Type B pancreatic cell (in vitro differentiated cells): ENCODE results near the gene ANKRD16. TPM values are rescaled to one million over a fixed set of nuclear protein-coding genes. Genes with fewer than 3 reads are reported as not detected.
A peak's percentile ranks its signal among the peaks of the same experiment; 100 is the strongest.
"Not testable (repeated sequence)": the region's sequence is repeated elsewhere in the genome, so short reads cannot be mapped to it uniquely, and the experiment has no call there.

Source experiments
- DNase-seq: peaks from one replicate; pipeline ENCODE4 v3.0.0; 2021; ENCODE audit warnings: mixed read lengths; ENCODE audit not compliant: unreplicated experiment; ENCODE audit errors: extremely low spot score
- H3K27ac Mint-ChIP-seq: 2 replicates; pipeline ENCODE4 v1.8.0; 2021; ENCODE audit warnings: mild to moderate bottlenecking, mixed read lengths
- H3K27me3 Mint-ChIP-seq: 2 replicates; pipeline ENCODE4 v1.8.0; 2021; ENCODE audit warnings: mixed read lengths
- H3K36me3 Mint-ChIP-seq: 2 replicates; pipeline ENCODE4 v1.8.0; 2021; ENCODE audit warnings: mixed read lengths
- H3K4me1 Mint-ChIP-seq: one replicate; pipeline ENCODE4 v1.8.0; 2021; ENCODE audit warnings: mixed read lengths; ENCODE audit not compliant: unreplicated experiment
- H3K4me3 Mint-ChIP-seq: 2 replicates; pipeline ENCODE4 v1.8.0; 2021; ENCODE audit warnings: mild to moderate bottlenecking, mixed read lengths
- H3K9me3 Mint-ChIP-seq: 2 replicates; pipeline ENCODE4 v1.8.0; 2021; ENCODE audit warnings: mixed read lengths
- total RNA-seq: library from RNA; stranded (reverse); gene quantifications from 2 replicates; pipeline ENCODE4 v1.2.1, GENCODE V29; 2021; ENCODE audit warnings: low replicate concordance
- TF ChIP-seq, protein P1 (sequence below): fragments of 200-600 bp; sonication (generic); conservative IDR thresholded peaks from 2 replicates; pipeline ENCODE4 v1.5.0; 2021; ENCODE audit warnings: antibody characterized with exemption, mild to moderate bottlenecking

ANKRD16 gene
- total RNA-seq, 1 donor from 2014 or later: 15.3 TPM

DNA sequence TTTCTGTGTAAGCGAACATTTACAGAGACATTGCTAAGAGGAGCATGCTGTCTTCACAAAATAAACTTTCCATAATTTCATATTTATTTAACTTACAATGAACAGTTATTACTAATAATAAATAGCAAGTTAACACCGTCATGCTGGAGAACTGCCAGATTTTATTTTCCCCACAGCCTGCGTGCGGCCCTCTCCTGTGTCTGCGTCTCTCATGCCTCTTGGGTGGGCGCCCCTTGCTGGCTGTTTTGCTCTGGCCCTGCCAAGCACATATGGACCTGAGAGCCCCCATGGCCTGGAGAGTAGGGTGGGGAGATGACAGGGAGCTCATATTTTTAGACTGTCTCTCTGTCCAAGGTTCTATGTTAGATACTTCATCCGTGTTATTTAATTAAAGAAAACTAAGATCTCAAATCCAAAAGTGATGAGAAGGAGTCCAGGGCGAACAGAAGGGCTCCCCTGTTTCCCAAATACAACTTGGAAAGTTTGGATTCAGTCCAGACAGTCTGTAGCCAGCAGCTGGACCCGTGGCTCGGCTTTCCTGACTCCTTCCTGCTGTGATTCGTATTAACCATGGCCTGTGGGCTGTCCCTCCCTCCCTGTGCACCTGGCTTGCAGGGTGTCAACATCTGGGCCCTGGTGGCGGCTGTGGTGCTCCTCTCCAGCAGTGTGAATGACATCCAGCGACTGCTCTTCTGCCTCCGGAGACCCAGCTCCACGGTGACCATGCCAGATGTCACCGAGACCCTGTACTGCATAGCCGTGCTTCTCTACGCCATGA, 20.8 kb upstream of the ANKRD16 start:
- no peak overlapping the region for H3K4me3 Mint-ChIP-seq
- no peaks in the 10 kb centered on the region for H3K4me1 Mint-ChIP-seq
- no peaks in the 10 kb centered on the region for H3K27me3 Mint-ChIP-seq
- TF ChIP-seq, protein P1, sequence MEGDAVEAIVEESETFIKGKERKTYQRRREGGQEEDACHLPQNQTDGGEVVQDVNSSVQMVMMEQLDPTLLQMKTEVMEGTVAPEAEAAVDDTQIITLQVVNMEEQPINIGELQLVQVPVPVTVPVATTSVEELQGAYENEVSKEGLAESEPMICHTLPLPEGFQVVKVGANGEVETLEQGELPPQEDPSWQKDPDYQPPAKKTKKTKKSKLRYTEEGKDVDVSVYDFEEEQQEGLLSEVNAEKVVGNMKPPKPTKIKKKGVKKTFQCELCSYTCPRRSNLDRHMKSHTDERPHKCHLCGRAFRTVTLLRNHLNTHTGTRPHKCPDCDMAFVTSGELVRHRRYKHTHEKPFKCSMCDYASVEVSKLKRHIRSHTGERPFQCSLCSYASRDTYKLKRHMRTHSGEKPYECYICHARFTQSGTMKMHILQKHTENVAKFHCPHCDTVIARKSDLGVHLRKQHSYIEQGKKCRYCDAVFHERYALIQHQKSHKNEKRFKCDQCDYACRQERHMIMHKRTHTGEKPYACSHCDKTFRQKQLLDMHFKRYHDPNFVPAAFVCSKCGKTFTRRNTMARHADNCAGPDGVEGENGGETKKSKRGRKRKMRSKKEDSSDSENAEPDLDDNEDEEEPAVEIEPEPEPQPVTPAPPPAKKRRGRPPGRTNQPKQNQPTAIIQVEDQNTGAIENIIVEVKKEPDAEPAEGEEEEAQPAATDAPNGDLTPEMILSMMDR: no peak
- no peaks in the 10 kb centered on the region for H3K9me3 Mint-ChIP-seq
- no peak overlapping the region for H3K27ac Mint-ChIP-seq
- H3K36me3 Mint-ChIP-seq: peaks cover 27% of the 10 kb centered on the region
- no peak for DNase-seq

DNA sequence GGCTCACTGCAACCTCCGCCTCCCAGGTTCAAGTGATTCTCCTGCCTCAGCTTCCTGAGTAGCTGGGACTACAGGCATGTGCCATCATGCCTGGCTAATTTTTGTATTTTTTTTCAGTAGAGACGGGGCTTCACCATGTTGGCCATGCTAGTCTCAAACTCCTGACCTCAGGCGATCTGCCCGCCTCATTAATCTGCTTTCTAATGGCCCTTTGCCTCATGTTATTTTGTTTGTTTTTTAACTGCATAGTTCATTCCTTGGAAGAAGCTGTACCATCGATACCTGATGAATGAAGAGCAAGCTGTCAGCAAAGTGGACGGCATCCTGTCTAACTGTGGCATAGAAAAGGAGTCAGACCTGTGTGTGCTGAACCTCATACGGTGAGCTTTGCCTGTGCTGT, 19.0 kb upstream of the ANKRD16 start:
- H3K27ac Mint-ChIP-seq, H3K9me3 Mint-ChIP-seq, H3K4me1 Mint-ChIP-seq, H3K4me3 Mint-ChIP-seq, DNase-seq, H3K27me3 Mint-ChIP-seq: not testable (repeated sequence)
- H3K36me3 Mint-ChIP-seq: peaks cover 26% of the 10 kb centered on the region

DNA sequence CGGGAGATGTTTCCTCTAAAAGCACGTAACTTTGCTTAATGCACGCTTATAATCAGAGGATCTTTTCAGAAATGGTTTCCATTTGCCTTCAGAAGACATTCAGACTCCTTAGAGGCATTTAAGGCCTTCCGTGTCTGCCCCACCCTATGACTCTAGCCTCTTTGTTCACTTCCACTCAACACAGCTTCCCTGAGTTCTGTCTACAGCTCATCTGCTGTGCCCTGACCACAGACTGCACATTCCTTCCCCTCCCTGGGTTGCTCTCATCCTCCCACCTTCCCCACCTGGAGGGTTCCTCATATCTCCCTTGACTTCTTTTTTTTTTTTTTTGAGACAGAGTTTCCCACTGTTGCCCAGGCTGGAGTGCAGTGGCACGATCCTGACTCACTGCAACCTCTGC, 17.0 kb upstream of the ANKRD16 start:
- no peak for DNase-seq
- peak overlapping the region; percentile 52 for H3K27ac Mint-ChIP-seq
- H3K9me3 Mint-ChIP-seq: no peaks in the 10 kb centered on the region
- no peaks in the 10 kb centered on the region for H3K27me3 Mint-ChIP-seq
- H3K4me3 Mint-ChIP-seq: no peak overlapping the region
- H3K36me3 Mint-ChIP-seq: peaks cover 25% of the 10 kb centered on the region
- H3K4me1 Mint-ChIP-seq: no peaks in the 10 kb centered on the region
- TF ChIP-seq, protein P1: no peak

DNA sequence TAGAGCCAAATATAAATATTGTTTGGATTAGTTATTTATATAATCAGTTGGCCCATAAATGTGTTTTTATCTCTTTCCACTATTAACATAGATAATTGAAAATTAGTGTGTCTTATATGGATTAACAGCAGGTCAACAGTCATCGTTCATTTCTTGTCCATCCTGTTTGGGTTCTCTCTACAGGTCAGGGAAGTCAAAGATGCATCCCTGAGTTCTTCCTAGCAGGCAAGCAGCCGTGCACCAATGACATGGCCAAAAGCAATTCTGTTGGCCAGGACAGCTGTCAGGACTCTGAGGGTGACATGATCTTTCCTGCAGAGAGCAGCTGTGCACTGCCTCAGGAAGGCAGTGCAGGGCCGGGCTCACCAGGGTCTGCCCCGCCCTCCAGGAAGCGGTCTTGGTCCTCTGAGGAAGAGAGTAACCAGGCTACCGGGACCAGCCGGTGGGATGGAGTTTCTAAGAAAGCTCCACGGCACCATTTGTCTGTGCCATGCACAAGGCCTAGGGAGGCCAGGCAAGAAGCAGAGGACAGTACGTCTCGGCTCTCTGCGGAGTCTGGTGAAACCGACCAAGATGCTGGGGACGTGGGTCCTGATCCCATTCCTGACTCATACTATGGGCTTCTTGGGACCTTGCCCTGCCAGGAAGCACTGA, 16.3 kb upstream of the ANKRD16 start:
- H3K9me3 Mint-ChIP-seq: no peaks in the 10 kb centered on the region
- TF ChIP-seq, protein P1: no peak
- H3K4me1 Mint-ChIP-seq: no peaks in the 10 kb centered on the region
- H3K27ac Mint-ChIP-seq: no peak overlapping the region
- DNase-seq: no peak
- no peak overlapping the region for H3K4me3 Mint-ChIP-seq
- no peaks in the 10 kb centered on the region for H3K27me3 Mint-ChIP-seq
- peaks cover 23% of the 10 kb centered on the region for H3K36me3 Mint-ChIP-seq

DNA sequence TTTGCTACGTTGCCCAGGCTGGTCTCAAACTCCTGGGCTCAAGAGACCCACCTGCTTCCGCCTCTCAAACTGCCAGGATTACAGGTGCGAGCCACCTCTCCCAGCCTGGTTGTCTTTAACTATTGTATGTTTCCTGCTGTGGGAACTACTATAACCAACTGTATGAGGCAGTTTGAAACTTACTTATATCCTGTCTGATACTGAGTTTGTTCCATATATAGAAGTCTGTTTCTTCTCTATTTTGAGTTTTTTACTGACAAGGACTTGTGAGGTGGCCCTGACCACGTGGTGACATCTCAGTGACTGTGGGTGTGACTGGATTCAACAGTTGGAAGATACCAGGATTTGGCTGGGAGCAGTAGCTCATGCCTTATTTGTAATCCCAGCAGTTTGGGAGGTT, 14.5 kb upstream of the ANKRD16 start:
- Mint-ChIP-seq H3K27me3 (no peaks in the 10 kb centered on the region), H3K27ac (no peak overlapping the region), H3K9me3 (no peaks in the 10 kb centered on the region), H3K4me1 (no peaks in the 10 kb centered on the region), H3K4me3 (no peak overlapping the region), H3K36me3 (peaks cover 26% of the 10 kb centered on the region)
- TF ChIP-seq, protein P1: no peak
- DNase-seq: no peak

DNA sequence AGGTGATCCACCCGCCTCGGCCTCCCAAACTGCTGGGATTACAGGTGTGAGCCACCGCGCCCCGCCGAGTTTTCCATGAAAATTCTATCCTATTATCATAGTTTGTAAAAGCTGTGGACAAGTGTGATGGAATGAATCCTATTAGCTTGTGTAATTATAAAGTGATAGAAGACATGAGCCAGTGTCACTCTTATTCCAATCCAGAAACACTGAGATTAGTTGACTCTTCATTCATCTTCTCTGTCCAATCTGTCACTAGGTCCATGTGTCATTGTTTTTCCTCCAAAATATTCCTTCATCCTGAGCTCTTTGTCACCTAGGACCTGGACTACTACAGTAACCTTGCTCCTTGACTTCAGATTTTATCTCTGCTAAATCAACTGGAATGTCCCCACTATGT, 13.9 kb upstream of the ANKRD16 start:
- H3K27me3 Mint-ChIP-seq: no peaks in the 10 kb centered on the region
- H3K4me3 Mint-ChIP-seq: no peak overlapping the region
- no peaks in the 10 kb centered on the region for H3K4me1 Mint-ChIP-seq
- no peaks in the 10 kb centered on the region for H3K9me3 Mint-ChIP-seq
- H3K27ac Mint-ChIP-seq: no peak overlapping the region
- TF ChIP-seq, protein P1: no peak
- peaks cover 25% of the 10 kb centered on the region for H3K36me3 Mint-ChIP-seq
- no peak for DNase-seq
